Endothelial cell (in vitro differentiated cells): ENCODE results near the gene FTCDNL1. TPM values are rescaled to one million over a fixed set of nuclear protein-coding genes. Genes with fewer than 3 reads are reported as not detected.
A peak's percentile ranks its signal among the peaks of the same experiment; 100 is the strongest.

ENCODE experiments used
- DNase-seq: peaks from one replicate; pipeline ENCODE4 v3.0.0; 2021; ENCODE audit warnings: low spot score
- H3K27ac Mint-ChIP-seq: one replicate; pipeline ENCODE4 v1.8.0; 2021; ENCODE audit warnings: mixed read lengths, inconsistent platforms; ENCODE audit not compliant: unreplicated experiment
- H3K27me3 Mint-ChIP-seq: one replicate; pipeline ENCODE4 v1.8.0; 2021; ENCODE audit warnings: mild to moderate bottlenecking, moderate library complexity, mixed read lengths, inconsistent platforms; ENCODE audit not compliant: unreplicated experiment
- H3K36me3 Mint-ChIP-seq: one replicate; pipeline ENCODE4 v1.8.0; 2021; ENCODE audit warnings: mild to moderate bottlenecking, low read depth, mixed read lengths, inconsistent platforms; ENCODE audit not compliant: unreplicated experiment
- H3K4me1 Mint-ChIP-seq: one replicate; pipeline ENCODE4 v1.8.0; 2021; ENCODE audit warnings: mild to moderate bottlenecking, mixed read lengths, inconsistent platforms; ENCODE audit not compliant: unreplicated experiment
- H3K4me3 Mint-ChIP-seq: one replicate; pipeline ENCODE4 v1.8.0; 2021; ENCODE audit warnings: mild to moderate bottlenecking, mixed read lengths, inconsistent platforms; ENCODE audit not compliant: unreplicated experiment
- H3K9me3 Mint-ChIP-seq: one replicate; pipeline ENCODE4 v1.8.0; 2021; ENCODE audit warnings: mixed read lengths, inconsistent platforms; ENCODE audit not compliant: unreplicated experiment
- CTCF ChIP-seq: fragments of 200-600 bp; sonication (generic); IDR thresholded peaks from one replicate; pipeline ENCODE4 v1.5.0; 2021; ENCODE audit warnings: antibody characterized with exemption; ENCODE audit not compliant: unreplicated experiment
- total RNA-seq: library from RNA; stranded (reverse); fragmentation: NEBNext Ultra II Directional; extraction: Animal tissue kit (Norgen Biotek cat#: 25700); gene quantifications from one replicate; pipeline ENCODE4 v1.2.1, GENCODE V29; 2021; ENCODE audit not compliant: unreplicated experiment

The FTCDNL1 gene
- total RNA-seq, 1 donor from 2014 or later, result 1.0 TPM

GRCh38 chr2:199739413-199740110 lies 111.4 kb downstream of the FTCDNL1 start:
- H3K36me3 Mint-ChIP-seq, result no peaks in the 10 kb centered on the region
- no peak overlapping the region for H3K27ac Mint-ChIP-seq
- H3K4me1 Mint-ChIP-seq, result peaks cover 2% of the 10 kb centered on the region
- no peaks in the 10 kb centered on the region for H3K9me3 Mint-ChIP-seq
- TF ChIP-seq CTCF, result peak; percentile 99
- DNase-seq, result peak; percentile 78
- H3K27me3 Mint-ChIP-seq, result no peaks in the 10 kb centered on the region
- H3K4me3 Mint-ChIP-seq, result no peak overlapping the region

- no peaks in the 10 kb centered on the region for H3K36me3 Mint-ChIP-seq
- no peak for TF ChIP-seq CTCF
- DNase-seq, result no peak
- no peak overlapping the region for H3K27ac Mint-ChIP-seq
- no peaks in the 10 kb centered on the region for H3K27me3 Mint-ChIP-seq
- H3K4me3 Mint-ChIP-seq, result no peak overlapping the region
- peaks cover 2% of the 10 kb centered on the region for H3K4me1 Mint-ChIP-seq
- H3K9me3 Mint-ChIP-seq, result no peaks in the 10 kb centered on the region
These were observed 112.1 kb downstream of the FTCDNL1 start for GRCh38 chr2:199738727-199739412.

GRCh38 chr2:199734651-199735050 lies 116.3 kb downstream of the FTCDNL1 start:
- Mint-ChIP-seq H3K9me3 (no peaks in the 10 kb centered on the region), H3K36me3 (no peaks in the 10 kb centered on the region), H3K27ac (no peak overlapping the region), H3K4me1 (peaks cover under 1% of the 10 kb centered on the region), H3K27me3 (no peaks in the 10 kb centered on the region), H3K4me3 (no peak overlapping the region)
- no peak for DNase-seq
- no peak for TF ChIP-seq CTCF

- H3K9me3 Mint-ChIP-seq, result no peaks in the 10 kb centered on the region
- no peaks in the 10 kb centered on the region for H3K27me3 Mint-ChIP-seq
- DNase-seq, result no peak
- no peak for TF ChIP-seq CTCF
- no peaks in the 10 kb centered on the region for H3K4me1 Mint-ChIP-seq
- no peak overlapping the region for H3K4me3 Mint-ChIP-seq
- no peak overlapping the region for H3K27ac Mint-ChIP-seq
- H3K36me3 Mint-ChIP-seq, result no peaks in the 10 kb centered on the region
These were observed 117.0 kb downstream of the FTCDNL1 start for GRCh38 chr2:199734011-199734410.

- no peak for TF ChIP-seq CTCF
- Mint-ChIP-seq H3K27ac (no peak overlapping the region), H3K4me1 (no peaks in the 10 kb centered on the region), H3K27me3 (no peaks in the 10 kb centered on the region), H3K4me3 (no peak overlapping the region), H3K9me3 (no peaks in the 10 kb centered on the region), H3K36me3 (no peaks in the 10 kb centered on the region)
- DNase-seq, result no peak
These were observed 123.2 kb downstream of the FTCDNL1 start for GRCh38 chr2:199727801-199728200.
